Esophagus squamous epithelium (tissue), 5 donors: ENCODE results near the gene OLFML1. TPM values are rescaled to one million over a fixed set of nuclear protein-coding genes. Genes with fewer than 3 reads are reported as not detected.

Experiments
- DNase-seq: peaks from one replicate; lab custom pipeline; 2025; lab: John Stamatoyannopoulos, UW
- H3K27ac ChIP-seq, 4 donors: fragments of 200-600 bp; sonication (generic); one replicate each; pipeline ENCODE4 v1.5.1; 2016 to 2019; ENCODE audit warnings: mild to moderate bottlenecking in 1 of 4
- H3K27me3 ChIP-seq, 4 donors: fragments of 200-600 bp; sonication (generic); 1 replicate in 3 of 4; 2 replicates in 1 of 4; pipeline versions ENCODE4 v1.5.1 to v1.6.0; 2017 to 2021; ENCODE audit warnings: antibody characterized with exemption in 1 of 4
- H3K36me3 ChIP-seq, 3 donors: fragments of 200-600 bp; sonication (generic); one replicate each; pipeline ENCODE4 v1.5.1; 2016 to 2019
- H3K4me1 ChIP-seq, 3 donors: fragments of 200-600 bp; sonication (generic); one replicate each; pipeline ENCODE4 v1.5.1; 2017 to 2019
- H3K4me3 ChIP-seq, 4 donors: fragments of 200-600 bp; sonication (generic); 1 replicate in 3 of 4; 2 replicates in 1 of 4; pipeline ENCODE4 v1.5.1; 2016 to 2019; ENCODE audit warnings: mild to moderate bottlenecking in 2 of 4, moderate library complexity in 1 of 4
- H3K9me3 ChIP-seq, 3 donors: fragments of 200-600 bp; sonication (generic); one replicate each; pipeline ENCODE4 v1.5.1; 2016 to 2019
- CTCF ChIP-seq, 6 experiments: fragments of 450-650 bp in 4 of 6; fragments of 200-600 bp in 2 of 6; sonication (generic) in 2 of 6; IDR thresholded peaks; one replicate each; pipeline ENCODE4 v1.5.1; 2016 to 2019; ENCODE audit warnings: antibody characterized with exemption in 6 of 6, mild to moderate bottlenecking in 4 of 6, moderate library complexity in 4 of 6
- POLR2A ChIP-seq, 4 donors: fragments of 450-650 bp; IDR thresholded peaks; one replicate each; pipeline ENCODE4 v1.6.1; 2017; ENCODE audit warnings: antibody characterized with exemption in 4 of 4, mild to moderate bottlenecking in 4 of 4, moderate library complexity in 3 of 4
- WGBS, 2 donors: methylation state at CpG; one replicate each; pipeline ENCODE4 v1.1.5; 2018; 5-methylcytosine and 5-hydroxymethylcytosine counted together
- intact Hi-C: fragments of 100-400 bp; cut with DNase I; formaldehyde crosslinking; loops from one replicate; pipeline ENCODE4 v1.15.0; 2022
- total RNA-seq, 4 donors: library from RNA; depleted of rRNA; stranded (reverse); fragments of >200 nt; gene quantifications; one replicate each; pipeline ENCODE4 v1.1.0, GENCODE V29; 2016
- donor health status: DM: yes; HTN: yes; CAD: no.

The OLFML1 gene
- total RNA-seq, result 1 to 10 TPM in 2 of 4 donors, under 1 TPM in 1, not detected in 1; 0.35 to 6.3 (median 2.4) TPM

- TF ChIP-seq CTCF (IDR thresholded peaks at IDR 0.05) (no peak), POLR2A (IDR thresholded peaks at IDR 0.05) (no peak)
- intact Hi-C loops, result no loop called here
- peak within 1 kb of the TSS in 2 of 4 donors; percentile 61 to 69 for H3K27ac ChIP-seq
- DNase-seq, result no peak
- H3K4me1 ChIP-seq, result no peaks in the 10 kb centered on the region
- peak within 1 kb of the TSS; percentile 0 to 57 (median 30) for H3K4me3 ChIP-seq
- no peaks in the 10 kb centered on the region for H3K9me3 ChIP-seq
- H3K36me3 ChIP-seq, result no peaks in the 10 kb centered on the region
- H3K27me3 ChIP-seq, result no peaks in the 10 kb centered on the region
- 47 to 68% methylated on average over 12 of the region's 15 CpGs for WGBS, 2 donors
Measured at GRCh38 chr11:7485186-7486097, at the start of gene OLFML1. Gene OLFML1, plus strand, starts transcription at chr11:7485506. Its CDS starts 370 bp downstream, at chr11:7485876.

DNA sequence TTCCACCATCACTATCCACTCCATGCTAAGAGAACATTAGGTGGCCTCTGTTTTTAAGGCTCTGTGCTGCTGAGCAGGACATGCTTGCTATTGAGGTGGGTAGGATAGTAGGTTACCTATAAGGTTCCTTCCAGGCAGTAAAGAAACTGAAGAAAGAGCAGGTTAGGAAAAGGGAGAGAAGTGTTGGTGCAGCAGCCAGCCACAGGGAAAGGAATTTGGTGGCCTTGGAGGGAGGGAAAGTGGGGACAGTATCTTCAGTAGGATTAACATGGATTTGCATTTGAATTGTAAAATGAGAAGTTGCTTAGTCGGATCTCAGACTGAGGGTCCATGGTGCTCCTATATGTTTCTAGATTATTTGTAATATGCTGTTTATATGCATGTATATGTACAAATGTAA, 49.2 kb upstream of the OLFML1 start:
- 76 to 81% methylated on average over 1 of the region's 1 CpG for WGBS, 2 donors
- Histone ChIP-seq H3K36me3 (no peaks in the 10 kb centered on the region), H3K4me1 (peaks cover 0 to 6% (median 0%) of the 10 kb centered on the region in 3 donors), H3K27me3 (no peaks in the 10 kb centered on the region), H3K4me3 (no peak overlapping the region), H3K27ac (no peak overlapping the region), H3K9me3 (no peaks in the 10 kb centered on the region)
- no peak for DNase-seq
- TF ChIP-seq POLR2A (IDR thresholded peaks at IDR 0.05) (no peak), CTCF (IDR thresholded peaks at IDR 0.05) (no peak)
- intact Hi-C loops, result no loop called here

GRCh38 chr11:7436657-7437056, 48.6 kb upstream of the OLFML1 start:
- no peaks in the 10 kb centered on the region for H3K9me3 ChIP-seq
- no peak overlapping the region for H3K27ac ChIP-seq
- WGBS, 2 donors, result 34 to 35% methylated on average over 5 of the region's 5 CpGs
- H3K27me3 ChIP-seq, result no peaks in the 10 kb centered on the region
- H3K4me1 ChIP-seq, result peaks cover 0 to 6% (median 0%) of the 10 kb centered on the region in 3 donors
- intact Hi-C loops, result no loop called here
- TF ChIP-seq CTCF (IDR thresholded peaks at IDR 0.05) (no peak), POLR2A (IDR thresholded peaks at IDR 0.05) (no peak)
- no peak for DNase-seq
- no peaks in the 10 kb centered on the region for H3K36me3 ChIP-seq
- H3K4me3 ChIP-seq, result no peak overlapping the region

DNA sequence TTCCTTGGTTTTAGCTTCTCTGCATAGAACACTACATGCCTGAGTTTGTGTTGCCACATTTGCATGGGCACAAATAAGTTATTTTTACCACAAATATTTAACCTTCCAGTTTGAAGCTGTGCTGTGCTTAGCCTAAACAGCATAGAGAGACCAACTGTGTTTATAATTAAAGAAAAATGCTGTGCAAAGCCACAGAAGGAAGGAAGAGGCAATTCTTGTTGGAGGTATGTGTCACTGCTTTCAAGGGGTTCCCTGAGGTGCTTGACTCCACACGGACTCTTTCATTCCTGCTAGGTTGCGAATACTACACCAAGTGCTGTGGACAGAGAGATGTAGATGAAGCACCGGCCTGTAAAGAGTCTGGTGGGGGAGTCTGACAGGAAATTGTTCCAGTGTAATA, 47.6 kb upstream of the OLFML1 start:
- 77 to 100% methylated on average over 1 to 3 of the region's 3 CpGs for WGBS, 2 donors
- Histone ChIP-seq H3K36me3 (no peaks in the 10 kb centered on the region), H3K27ac (no peak overlapping the region), H3K4me1 (peaks cover 0 to 6% (median 0%) of the 10 kb centered on the region in 3 donors), H3K9me3 (no peaks in the 10 kb centered on the region), H3K4me3 (no peak overlapping the region), H3K27me3 (no peaks in the 10 kb centered on the region)
- TF ChIP-seq POLR2A (IDR thresholded peaks at IDR 0.05) (no peak), CTCF (IDR thresholded peaks at IDR 0.05) (no peak)
- DNase-seq, result no peak
- intact Hi-C loops, result no loop called here

DNA sequence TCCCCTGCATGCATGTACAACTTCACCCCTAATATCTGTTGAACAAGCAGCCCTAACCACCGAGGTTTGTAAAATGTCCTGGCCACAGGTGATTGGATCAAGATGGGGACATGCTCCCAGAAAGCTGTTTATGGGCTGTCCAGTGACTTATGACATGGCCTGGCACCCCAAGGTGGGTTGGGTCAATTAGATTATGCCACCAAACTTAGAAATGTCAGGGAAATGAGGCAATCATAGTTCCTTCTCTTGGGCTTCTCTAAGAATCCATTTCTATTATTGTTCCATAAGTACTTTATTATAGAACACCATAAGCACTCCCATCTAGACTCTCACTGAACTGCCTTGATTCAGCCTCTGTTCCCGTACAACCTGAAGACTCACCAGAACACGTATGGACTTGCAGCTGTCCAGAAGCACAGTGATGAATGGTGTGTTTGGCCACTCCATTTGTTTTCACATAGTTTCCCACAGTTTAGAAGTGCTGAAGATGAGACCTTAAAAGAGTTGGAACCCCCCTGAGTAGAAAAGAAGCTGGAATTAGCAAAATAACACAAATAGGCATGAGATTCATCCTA, 45.5 kb upstream of the OLFML1 start:
- intact Hi-C loops, result no loop called here
- Histone ChIP-seq H3K9me3 (no peaks in the 10 kb centered on the region), H3K27me3 (no peaks in the 10 kb centered on the region), H3K4me3 (no peak overlapping the region), H3K4me1 (peaks cover 0 to 6% (median 0%) of the 10 kb centered on the region in 3 donors), H3K36me3 (no peaks in the 10 kb centered on the region), H3K27ac (no peak overlapping the region)
- no peak for TF ChIP-seq POLR2A (IDR thresholded peaks at IDR 0.05)
- DNase-seq, result no peak
- WGBS, 2 donors, result 73 to 88% methylated on average over 3 of the region's 3 CpGs
